ENCODE results near the gene SLC6A12.

GRCh38 chr12:151579-151978 lies 62.4 kb downstream of the SLC6A12 start:
- TF ChIP-seq CTCF (IDR thresholded peaks at IDR 0.05) (no peak), POLR2A (IDR thresholded peaks at IDR 0.05) (no peak)
